ENCODE data around the gene RTP1.
"Not testable (repeated sequence)": the region's sequence is repeated elsewhere in the genome, so short reads cannot be mapped to it uniquely, and the experiment has no call there.

RTP1 gene

GRCh38 chr3:187197335-187197649, at the start of gene RTP1:
Gene RTP1 (plus strand): TSS chr3:187197486. CDS start chr3:187197516, 30 bp downstream.
- DNase-seq (ENCODE audit: low spot score) = no peak

- no peak for DNase-seq (ENCODE audit: low spot score)
These were observed 47.1 kb upstream of the RTP1 start for GRCh38 chr3:187150186-187150585.

GRCh38 chr3:187150599-187150998, 46.7 kb upstream of the RTP1 start:
- no peak for DNase-seq (ENCODE audit: low spot score)

- DNase-seq (ENCODE audit: low spot score) = no peak
These were observed 35.7 kb upstream of the RTP1 start for GRCh38 chr3:187161556-187161955.

GRCh38 chr3:187162265-187162953, 34.9 kb upstream of the RTP1 start:
- no peak for DNase-seq (ENCODE audit: low spot score)

GRCh38 chr3:187165144-187165543, 32.1 kb upstream of the RTP1 start:
- DNase-seq (ENCODE audit: low spot score) = peak; percentile 60

- no peak for DNase-seq (ENCODE audit: low spot score)
These were observed 30.5 kb upstream of the RTP1 start for GRCh38 chr3:187166750-187167149.

- DNase-seq (ENCODE audit: low spot score) = no peak
These were observed 29.5 kb upstream of the RTP1 start for GRCh38 chr3:187167777-187168176.

- no peak for DNase-seq (ENCODE audit: low spot score)
These were observed 27.9 kb upstream of the RTP1 start for GRCh38 chr3:187169231-187169960.

GRCh38 chr3:187170911-187171310, 26.4 kb upstream of the RTP1 start:
- not testable (repeated sequence) for DNase-seq (ENCODE audit: low spot score)

- DNase-seq (ENCODE audit: low spot score) = no peak
These were observed 24.4 kb upstream of the RTP1 start for GRCh38 chr3:187172929-187173328.

GRCh38 chr3:187181454-187182170, 15.7 kb upstream of the RTP1 start:
- no peak for DNase-seq (ENCODE audit: low spot score)

- no peak for DNase-seq (ENCODE audit: low spot score)
These were observed 13.9 kb upstream of the RTP1 start for GRCh38 chr3:187183210-187183862.

GRCh38 chr3:187183903-187184302, 13.4 kb upstream of the RTP1 start:
- DNase-seq (ENCODE audit: low spot score) = no peak

GRCh38 chr3:187185759-187186158, 11.5 kb upstream of the RTP1 start:
- no peak for DNase-seq (ENCODE audit: low spot score)

GRCh38 chr3:187186375-187186774, 10.9 kb upstream of the RTP1 start:
- DNase-seq (ENCODE audit: low spot score) = no peak

- no peak for DNase-seq (ENCODE audit: low spot score)
These were observed 10.4 kb upstream of the RTP1 start for GRCh38 chr3:187186801-187187421.

GRCh38 chr3:187188931-187189330, 8.4 kb upstream of the RTP1 start:
- DNase-seq (ENCODE audit: low spot score) = no peak

- DNase-seq (ENCODE audit: low spot score) = no peak
These were observed 6.0 kb upstream of the RTP1 start for GRCh38 chr3:187191271-187191670.

GRCh38 chr3:187193181-187193580, 4.1 kb upstream of the RTP1 start:
- DNase-seq (ENCODE audit: low spot score) = no peak

GRCh38 chr3:187196573-187197334, 532 bp upstream of the RTP1 start:
- no peak for DNase-seq (ENCODE audit: low spot score)
